HG03439 (cell line): ENCODE measurements around the gene BARX2.
A peak's percentile ranks its signal among the peaks of the same experiment; 100 is the strongest.

Experiments used
- ATAC-seq: cut with Tn5 transposase; IDR thresholded peaks from one replicate; pipeline ENCODE4 v1.9.1; 2021; ENCODE audit warnings: mild to moderate bottlenecking, moderate library complexity; ENCODE audit not compliant: unreplicated experiment

BARX2 gene

DNA sequence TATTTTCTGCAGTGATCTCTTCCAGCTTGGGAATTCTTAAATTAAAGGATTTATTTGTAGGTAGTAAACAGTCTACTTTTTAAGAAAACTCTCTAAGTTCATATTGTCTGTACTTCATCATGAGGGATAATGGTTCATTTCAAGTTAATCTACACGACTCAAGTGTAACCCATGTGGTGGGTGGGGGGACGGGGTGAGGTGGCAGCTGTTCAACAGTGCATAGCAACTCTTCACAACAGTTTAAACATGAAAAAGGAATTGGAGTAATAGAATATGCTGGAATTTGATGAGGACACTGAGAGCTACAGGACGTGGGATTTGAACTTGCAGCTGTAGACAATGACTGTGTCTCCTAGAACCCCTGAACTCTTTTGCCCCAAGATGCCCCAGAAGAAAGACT lies 20.8 kb downstream of the BARX2 start:
- no peak for ATAC-seq

DNA sequence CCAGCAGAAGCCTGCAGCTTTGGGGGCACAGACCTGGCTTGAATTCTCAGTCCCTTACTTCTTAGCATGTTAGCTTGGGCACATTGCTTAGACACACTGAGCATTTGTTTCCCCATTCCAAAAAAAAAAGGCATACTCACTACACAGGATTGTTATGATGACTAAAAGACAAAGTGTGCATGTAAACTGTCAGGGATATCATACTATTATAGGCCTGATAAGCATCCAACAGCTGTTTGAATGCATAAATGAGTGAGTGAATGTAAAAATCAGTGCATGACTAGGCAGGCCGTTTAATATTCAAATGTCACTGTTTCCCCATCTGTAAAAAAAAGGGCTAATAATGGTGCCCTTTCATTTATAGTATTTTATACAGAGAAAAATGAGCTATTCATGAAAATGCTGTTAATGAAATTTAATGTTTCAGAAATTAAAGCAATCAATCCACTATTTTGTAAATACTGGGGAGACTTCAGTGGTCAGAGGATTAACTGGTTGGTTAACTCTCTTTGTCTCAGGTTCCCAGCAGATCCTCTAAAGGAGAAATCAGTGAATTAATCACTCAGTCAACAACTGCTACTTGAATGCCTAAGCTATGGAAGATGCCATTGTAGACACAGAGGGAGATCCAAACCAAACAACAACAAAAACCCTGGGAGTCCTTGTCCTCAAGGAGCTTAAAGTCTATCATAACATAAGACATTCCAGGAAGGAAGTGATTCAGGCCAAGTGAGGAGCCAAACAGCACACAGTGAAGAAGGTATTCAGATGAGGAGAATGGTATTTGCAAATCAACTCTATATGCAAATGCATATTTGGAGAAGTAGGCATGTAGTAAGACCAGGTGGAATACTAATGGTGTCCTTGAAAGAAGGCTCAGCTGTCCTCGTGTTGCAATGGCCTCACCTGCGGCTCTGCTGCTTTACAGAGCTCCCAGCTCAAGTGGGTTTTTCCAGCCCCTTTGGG lies 26.8 kb downstream of the BARX2 start:
- no peak for ATAC-seq

DNA sequence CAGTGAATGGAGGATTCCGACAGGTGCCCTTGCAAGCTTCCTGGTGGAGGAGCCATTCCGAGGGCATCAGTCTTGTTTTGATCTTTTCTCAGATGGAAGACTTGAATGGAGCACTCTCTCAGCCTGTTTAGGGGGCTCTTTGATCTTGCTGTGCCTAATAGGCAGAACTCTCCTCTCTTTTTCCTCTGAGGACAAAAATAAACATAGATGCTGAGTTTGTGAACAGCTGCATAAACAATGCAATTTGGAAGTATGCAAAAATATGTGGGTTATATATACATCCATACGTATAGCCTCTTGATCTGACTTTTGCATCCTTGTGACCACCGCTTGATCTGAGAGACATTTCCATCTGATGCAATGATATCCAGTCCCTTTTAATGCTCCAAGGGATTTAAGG lies 29.1 kb downstream of the BARX2 start:
- ATAC-seq: no peak

DNA sequence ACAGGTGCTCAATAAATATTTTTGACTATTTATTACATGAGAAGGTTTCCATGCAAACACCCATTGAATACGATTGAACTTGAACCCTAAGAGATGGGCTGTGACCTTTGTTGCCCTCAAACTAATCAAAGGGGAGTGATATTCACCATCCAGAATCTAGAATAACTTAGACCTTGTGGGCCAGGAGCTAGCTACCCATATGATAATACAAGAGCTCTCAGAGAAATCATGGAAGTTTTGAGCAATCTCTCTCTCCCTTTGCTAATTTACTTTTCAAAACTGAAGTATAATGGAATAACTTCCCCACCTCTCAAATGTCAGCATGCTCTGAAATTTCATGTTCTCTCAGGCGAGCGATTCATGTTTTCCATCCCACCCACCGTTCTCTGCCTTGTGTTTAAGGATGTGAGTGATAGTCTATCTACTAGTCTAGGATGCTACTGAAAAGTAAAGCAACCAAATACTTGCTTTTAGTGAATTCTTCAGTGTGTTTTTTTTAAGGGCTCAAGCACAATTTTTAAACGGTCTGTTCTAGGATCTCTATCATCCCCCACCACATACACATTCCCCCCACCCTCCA lies 33.3 kb downstream of the BARX2 start:
- no peak for ATAC-seq

DNA sequence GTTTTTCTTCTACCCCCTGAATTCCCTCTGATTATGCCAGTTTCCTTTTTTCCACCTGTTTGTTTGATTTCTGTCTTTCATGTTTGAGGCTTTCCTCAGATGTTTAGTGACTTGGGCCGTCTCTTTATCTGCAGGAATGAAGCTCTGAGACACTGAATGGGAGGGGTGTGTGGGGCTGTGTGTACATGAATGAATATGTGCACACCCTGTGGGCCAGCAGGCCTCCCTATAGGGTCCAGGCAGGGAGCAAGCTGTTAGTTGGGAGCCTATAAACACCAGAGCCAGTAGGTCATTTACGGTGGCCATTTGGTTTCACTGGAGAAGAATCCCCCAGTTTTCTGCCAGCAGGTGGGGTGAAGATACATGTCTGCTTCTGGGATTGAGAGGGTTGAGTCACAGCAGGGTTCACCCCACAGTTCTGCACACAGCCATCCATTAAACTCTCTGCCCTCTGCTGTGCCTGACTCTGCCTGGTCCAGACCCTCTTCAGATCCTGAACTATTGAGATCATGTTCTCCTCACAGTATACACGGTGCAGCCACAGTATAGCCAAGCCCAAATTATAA lies 34.8 kb downstream of the BARX2 start:
- ATAC-seq: no peak

DNA sequence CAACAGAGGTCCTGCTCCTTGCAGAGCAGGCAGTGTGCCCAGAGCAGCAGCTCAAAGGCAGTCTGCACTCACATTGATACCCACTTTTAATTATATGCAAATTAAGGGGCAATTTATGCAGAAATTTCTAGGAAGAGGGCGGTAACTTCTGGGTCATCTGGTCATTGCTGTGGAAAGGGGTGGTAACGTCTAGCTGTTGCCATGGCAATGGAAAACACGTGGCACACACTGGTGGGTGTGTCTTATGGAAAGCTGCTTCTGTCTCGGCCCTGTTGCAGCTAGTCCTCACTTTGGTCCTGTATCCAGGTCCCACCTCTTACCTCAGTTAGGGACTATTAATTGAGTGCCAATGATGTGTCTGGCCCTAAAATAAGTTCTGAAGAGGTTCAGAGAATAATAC lies 36.8 kb downstream of the BARX2 start:
- no peak for ATAC-seq

DNA sequence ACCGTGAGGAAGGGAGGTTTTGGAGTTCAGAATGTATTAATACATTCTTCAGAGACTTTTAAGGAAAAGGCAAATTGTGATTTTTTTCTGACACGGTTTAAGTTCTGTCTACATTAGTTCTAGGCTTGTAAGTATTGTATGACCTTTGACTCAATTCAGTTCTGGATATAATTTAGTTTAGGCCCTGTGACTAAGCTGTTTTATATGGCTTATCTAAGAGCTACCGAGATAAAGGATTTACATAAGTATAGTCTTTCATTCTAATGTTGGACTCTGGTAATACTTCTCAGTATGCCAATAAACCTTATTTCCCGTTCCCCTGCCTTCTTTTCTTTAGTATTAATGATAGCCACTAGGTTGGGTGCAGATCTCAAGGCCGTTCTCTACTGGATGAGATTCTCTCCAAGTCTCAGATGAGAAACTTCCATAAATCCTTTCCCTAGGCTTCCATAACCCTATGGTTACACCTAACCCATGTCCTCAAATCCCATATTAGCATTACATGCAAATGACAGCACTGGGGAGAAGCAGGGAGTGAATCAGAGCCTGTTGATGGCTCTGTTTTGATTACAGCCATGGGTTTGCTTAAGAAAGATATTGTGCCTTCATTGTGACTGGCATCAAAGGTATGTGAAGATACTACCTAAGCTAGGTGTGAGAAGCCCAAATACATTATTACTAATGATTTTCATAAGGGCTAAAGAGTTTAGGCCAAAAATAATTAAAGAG lies 38.7 kb downstream of the BARX2 start:
- ATAC-seq: no peak

DNA sequence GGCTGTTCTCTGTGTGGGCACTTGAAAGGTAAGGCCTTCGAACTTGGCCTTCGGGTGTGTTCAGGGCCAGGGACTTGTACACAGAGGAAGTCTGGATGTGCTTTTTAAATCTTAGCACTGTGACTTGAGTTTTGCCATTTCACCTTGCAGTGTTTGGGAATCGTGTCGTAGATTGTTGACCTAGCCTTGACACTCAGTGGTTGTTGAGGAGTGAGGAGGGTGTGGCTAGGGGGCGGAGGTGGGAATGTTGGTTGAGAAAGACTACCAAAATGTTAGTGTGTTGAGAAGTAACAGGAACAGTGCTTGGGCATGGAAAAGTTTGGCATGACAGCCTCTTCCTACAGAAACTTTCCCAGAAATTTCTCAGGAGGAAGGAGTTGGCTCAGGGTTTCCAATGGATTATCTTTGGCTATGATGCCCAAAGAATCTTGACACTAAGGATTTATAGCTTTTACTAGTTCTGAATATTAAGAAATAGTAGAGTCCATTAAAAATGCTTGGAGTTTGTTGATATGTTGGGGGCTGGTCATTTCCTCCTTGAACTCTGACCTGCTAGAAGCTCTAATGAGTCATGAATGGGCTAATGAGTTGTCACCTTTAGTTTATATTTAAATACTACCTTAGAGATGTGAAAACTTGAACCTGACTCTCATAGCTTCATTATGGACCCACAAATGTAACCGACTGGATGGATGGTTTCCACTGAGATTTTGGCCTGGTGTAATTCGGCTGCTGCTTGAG lies 40.6 kb downstream of the BARX2 start:
- ATAC-seq: no peak

DNA sequence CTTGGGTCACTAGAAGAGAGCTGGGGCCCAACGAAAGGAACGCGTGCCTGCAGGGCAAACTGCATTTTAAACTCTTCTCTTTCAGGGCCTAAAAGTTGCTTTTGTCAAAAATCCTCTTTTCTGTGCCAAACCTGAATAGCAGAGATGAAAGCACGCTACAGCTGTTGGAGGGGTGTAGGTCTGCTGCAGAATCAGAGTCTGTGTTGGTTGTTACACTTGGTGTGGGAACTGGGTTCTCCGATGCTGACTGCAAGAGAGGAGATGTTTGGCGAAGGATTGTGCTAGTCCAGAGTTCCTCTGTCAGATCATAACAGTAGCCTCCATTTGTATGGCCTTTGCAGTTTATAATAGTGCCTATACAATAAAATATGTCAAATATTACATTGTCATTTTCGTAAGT lies 41.8 kb downstream of the BARX2 start:
- ATAC-seq: peak; percentile 19

DNA sequence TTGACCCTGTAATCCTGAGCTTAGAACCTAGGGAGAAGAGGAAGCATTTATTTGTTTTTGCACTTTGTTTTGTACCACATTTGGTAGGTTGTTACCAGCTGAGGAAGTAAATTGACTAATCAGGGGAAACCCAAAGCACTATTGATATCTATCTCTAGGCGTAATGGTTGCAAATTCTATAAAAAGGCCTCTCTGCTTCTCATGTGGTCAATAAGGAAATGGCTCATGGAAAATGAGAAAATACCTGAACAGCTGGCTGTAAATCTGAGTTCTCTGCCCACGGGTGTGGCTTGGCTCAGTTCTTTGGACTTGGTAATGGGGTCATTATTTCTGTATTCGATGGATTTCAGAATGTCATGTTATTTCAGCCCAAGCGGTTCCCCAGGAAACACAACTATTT lies 42.4 kb downstream of the BARX2 start:
- peak; percentile 78 for ATAC-seq

DNA sequence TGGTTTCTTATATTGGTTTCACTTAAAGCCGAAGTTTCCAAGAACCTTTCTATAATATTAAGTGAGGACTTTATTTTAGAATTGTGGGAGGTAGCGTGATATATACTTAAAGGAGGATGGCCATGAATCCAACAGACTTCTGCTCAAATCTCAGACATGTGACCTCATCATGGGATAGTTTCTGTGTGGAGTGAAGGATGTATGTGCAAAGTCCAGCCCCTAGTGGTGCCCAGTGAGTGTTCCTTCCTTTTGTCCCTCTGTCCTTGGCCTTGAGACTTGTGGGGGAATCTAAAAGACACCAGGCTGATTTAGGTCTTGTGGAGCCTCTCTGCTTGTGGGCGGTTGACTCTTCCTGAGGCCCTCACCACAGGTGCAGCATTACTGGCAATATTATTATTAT lies 43.7 kb downstream of the BARX2 start:
- ATAC-seq: no peak

DNA sequence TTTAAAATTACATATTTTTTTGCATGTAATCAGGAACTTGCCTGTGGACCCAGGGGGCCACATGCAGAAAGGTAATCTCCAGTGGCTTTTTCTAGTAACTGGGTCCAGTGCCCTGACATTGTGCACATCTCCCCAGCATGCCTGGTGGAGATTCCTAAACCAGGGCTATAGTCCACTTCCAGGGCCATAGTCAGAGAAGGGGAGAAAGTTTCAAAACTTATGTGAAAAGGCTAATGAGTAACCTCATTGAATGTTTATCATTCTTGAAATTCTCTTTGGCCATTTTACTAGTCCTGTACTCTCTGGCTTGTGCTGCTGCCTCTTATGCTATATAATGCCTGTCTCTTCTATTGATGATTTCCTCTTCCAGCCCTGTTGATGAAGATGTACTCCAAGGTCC lies 47.8 kb downstream of the BARX2 start:
- no peak for ATAC-seq

DNA sequence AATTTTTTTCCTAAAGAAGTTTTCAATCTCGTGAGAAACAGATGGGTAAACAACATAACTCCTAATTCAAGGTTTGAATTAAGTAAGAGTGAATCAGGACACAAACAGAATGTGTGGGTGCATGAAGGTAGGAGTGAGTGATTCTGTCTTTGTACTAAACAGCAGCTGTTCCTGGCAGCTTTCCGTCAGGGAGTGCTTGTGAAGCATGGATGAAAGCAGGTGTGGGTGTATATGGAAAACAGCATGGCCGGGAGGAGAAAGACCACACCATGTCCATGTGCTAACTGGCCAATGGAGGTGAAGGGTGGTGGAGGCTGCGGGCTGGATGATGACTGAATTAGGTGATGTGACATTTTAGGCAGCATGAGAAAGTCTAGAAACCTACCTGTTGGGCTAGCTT lies 49.6 kb downstream of the BARX2 start:
- no peak for ATAC-seq

DNA sequence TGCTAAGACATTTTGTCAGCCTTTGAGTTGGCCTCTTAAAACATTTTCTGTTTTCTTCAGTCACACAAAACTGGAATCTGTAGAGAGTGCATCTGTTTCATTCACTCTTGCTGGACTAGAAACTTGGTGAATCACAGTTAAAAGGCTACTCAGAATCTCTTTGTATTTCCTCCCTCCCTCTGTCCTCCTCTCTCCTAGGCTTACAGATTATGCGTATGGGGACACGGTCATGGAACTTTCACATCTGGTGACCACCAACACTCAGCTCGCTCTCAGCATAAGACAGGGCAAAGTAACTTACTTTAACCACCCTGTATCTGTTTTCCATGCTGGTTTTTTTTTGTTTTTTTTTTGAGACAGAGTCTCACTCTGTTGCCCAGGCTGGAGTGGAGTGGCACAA lies 50.4 kb downstream of the BARX2 start:
- ATAC-seq: no peak

DNA sequence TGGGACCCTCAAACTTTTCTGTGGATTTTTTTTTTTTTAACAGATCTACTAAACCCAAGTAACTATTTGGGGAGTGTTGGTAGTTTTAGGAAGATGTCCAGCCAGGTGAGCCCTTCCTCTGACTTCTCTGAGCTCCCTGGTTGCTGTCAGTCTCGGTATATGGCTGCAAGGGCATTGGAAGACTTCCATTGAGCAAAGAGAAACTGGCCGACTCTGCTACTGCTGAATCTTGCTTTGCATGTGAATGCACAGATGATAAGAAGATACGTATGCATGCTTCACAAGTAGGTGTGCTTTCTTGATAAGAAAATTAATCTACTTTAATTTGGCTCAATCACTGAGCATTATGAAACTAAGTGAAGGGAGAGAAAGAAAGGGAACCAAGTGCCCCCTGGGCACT lies 51.1 kb downstream of the BARX2 start:
- ATAC-seq: no peak

DNA sequence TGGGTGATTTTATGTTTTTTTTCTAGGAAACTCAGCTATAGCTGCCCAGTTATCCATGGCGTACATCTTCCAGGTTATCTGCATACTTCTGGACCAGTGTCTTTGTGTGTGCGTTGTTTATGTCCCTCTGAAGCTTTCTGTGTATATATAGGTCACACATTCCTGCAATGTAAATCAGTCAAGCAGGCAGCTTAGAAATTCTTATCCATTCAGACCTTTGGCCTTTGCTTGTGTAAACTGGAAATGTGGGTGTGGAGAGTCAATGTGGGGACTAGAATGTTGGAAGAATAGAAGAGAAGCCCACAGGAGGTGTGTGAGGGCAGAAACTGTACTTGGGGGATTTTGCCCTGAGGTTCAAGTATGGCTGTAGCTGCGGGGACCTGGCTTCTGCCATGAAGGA lies 51.7 kb downstream of the BARX2 start:
- no peak for ATAC-seq

DNA sequence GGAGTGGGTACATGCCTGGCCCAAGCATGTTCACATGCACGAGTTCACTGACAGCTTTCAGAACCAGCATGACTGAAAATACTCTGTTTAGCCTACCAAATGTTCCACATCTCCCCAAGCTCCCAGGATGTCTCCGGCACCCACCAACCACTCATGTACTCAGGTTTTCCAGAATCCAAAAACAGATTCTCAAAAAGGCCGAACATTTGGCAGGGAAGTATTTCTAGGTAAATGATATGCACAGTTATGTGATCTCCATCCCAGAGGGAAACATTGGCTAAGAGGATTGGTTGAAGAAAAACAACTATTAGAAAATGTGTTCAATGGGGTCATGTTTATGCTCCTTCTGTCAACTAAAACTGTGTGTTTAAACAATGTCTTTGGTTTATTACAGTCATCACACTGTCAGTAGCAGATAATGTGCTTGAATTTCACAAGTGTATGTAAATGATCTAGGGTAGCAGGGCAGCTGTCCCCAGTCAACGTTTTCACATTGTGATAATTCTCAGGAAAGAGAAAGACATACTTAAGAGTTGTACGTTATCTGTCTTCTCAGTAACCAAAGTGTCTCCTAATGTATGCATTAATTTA lies 52.3 kb downstream of the BARX2 start:
- ATAC-seq: no peak

DNA sequence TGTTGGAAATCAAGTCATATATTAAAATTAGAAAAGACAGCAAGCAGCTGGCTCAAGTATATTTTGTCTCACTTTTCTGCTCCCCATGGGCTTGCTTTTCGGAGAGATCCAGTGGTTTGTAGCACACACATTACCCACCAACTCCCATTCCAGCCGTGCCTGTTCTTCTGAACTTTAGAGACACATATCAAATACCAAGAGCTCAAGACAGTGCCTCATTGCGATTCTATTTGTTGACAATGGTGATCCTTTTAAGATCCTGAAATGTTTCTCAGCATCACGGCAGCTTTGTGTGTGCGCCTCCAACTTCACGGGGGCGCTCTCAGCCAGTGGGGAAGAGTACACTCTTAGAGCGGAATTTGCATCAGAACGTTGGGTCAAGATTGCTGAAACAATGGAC lies 52.9 kb downstream of the BARX2 start:
- ATAC-seq: no peak

DNA sequence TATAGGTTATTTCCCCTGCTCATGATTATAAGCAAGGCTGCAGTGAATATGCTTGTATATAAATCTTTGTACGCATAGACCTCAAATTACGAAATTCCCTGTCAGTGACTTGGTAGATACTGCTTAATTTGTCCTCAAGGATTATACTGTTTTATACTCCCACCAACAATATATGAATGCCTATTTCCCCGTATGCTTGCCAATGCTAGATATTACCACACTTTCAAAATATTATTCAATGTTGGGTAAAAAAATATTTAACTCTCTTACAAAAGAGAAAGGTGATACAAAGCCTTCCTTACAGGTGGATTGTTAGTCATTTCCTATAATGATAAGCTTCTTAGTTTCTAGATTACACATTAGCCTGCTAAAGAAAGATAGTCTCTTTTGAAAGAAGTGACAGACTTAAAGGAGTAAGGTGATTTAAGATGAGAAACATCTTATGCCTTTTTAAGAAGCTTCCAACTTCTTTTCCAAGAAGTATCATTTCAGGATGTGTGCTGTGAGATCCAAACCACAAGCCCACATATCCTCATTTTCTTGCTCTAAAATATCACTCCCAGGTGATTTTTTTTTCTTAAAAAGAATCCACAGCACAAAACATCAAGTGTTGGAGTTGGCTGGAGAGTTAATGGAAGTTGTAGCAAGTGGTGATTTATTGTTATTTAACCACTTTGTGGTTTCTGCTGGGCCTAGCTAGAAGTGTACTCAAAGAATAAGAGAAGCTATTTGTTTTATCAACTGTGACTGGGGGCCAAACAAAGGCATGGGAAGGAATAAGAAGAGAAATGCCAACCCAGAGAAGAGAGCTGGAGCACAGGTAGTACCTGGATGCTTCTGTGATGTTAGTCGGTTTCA lies 59.2 kb downstream of the BARX2 start:
- no peak for ATAC-seq
